ENCODE data around the gene SLC66A3.
"Not testable (repeated sequence)": the region's sequence is repeated elsewhere in the genome, so short reads cannot be mapped to it uniquely, and the experiment has no call there.

SLC66A3 gene

DNA sequence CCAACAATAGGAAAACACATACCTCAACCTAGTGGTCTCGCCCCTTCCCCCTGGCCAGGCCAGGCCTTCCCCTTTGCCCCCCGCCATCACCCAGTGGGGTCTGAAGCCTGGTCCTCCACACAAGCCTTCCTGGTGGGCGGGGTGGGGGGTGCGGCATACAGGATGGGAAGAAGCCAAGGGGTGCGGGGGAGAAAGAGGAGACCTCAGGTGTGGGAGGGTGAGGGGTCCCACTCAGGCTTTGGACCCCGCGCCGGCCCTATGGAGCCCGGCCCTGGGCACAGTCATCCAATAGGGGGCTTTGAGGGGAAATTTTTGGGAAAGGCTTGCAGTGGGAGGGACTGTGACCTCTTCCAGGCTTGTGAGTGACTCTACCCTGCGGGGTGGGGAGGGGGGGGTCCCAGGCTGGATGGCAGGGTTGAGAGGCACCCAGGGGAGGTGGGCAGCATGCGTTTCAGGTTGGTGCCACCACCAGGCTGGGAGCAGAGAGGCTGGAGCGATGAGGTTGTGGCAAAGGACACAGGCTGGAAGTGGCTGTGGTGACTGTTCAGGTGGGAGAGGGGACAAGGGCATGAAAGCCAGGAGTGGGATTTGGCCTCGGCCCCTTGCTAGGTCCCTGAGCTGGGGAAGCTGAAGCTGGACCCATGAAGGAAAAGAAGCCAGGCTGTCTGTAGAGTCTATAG lies 1.3 kb downstream of the SLC66A3 start:
- H3K4me1 ChIP-seq (ENCODE audit: control insufficient read depth, insufficient read depth, low read length): peaks cover 24% of the 10 kb centered on the region
- peak overlapping the region; percentile 62 to 83 for H3K4me3 ChIP-seq (ENCODE audit: low read length in 2 of 2)
- no peak overlapping the region for H3K9ac ChIP-seq (ENCODE audit: low read length in 2 of 2)
- H3K36me3 ChIP-seq (ENCODE audit: control insufficient read depth in 2 of 2, insufficient read depth in 2 of 2, low read length in 2 of 2): peaks cover 0 to 3% of the 10 kb centered on the region in 2 donors
- no peaks in the 10 kb centered on the region for H3K9me3 ChIP-seq (ENCODE audit: control insufficient read depth in 2 of 2, low read length in 2 of 2)
- H3K27me3 ChIP-seq (ENCODE audit: control insufficient read depth in 1 of 2, insufficient read depth in 2 of 2, low read length in 2 of 2): no peaks in the 10 kb centered on the region
- no peak overlapping the region for H3K27ac ChIP-seq (ENCODE audit: low read length)

DNA sequence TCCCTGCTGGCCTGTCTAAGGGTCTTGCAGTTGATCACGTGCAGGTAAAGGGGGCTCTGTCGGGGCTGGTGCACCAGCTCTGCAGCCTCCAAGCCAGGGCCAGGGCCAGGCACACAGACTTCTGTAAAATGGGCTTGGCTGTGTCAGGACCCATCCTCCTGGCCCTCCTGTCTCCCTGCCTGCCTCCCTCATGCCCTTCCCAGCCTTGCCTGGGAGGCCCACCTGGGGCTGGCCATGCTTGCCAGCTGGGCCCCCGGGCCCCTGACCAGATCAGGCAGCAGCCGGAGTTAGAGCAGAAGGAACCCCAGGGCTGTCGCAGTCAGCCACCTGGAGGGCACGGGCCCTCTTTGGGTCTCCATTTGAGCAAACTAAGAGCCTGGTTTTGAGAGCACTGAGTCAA lies 2.0 kb downstream of the SLC66A3 start:
- H3K9ac ChIP-seq (ENCODE audit: low read length in 2 of 2): no peak overlapping the region
- peaks cover 24% of the 10 kb centered on the region for H3K4me1 ChIP-seq (ENCODE audit: control insufficient read depth, insufficient read depth, low read length)

DNA sequence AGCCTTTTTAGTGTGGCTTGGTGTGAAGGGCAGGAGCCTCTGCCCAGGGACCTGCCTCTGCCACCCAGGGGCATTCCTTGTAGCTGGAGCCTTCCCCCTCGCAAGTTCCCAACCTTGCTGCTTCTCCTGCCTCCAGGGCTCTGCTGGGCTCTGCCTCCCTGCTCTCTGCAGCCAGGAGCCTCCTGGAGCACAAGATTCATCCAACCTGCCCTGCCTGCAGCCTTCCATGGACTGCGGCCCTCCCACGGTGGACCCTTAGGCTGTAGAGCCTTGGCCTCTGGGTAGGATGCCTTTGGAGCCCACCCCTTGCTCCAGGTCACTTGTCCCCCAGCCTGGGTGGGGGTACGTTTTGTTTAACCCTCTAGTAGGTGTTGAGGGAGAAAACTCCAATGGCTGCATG lies 2.5 kb downstream of the SLC66A3 start:
- no peak overlapping the region for H3K27ac ChIP-seq (ENCODE audit: low read length)
- H3K27me3 ChIP-seq (ENCODE audit: control insufficient read depth in 1 of 2, insufficient read depth in 2 of 2, low read length in 2 of 2): no peaks in the 10 kb centered on the region
- no peaks in the 10 kb centered on the region for H3K9me3 ChIP-seq (ENCODE audit: control insufficient read depth in 2 of 2, low read length in 2 of 2)
- H3K4me3 ChIP-seq (ENCODE audit: low read length in 2 of 2): no peak overlapping the region
- H3K36me3 ChIP-seq (ENCODE audit: control insufficient read depth in 2 of 2, insufficient read depth in 2 of 2, low read length in 2 of 2): peaks cover 0 to 3% of the 10 kb centered on the region in 2 donors
- H3K9ac ChIP-seq (ENCODE audit: low read length in 2 of 2): no peak overlapping the region
- H3K4me1 ChIP-seq (ENCODE audit: control insufficient read depth, insufficient read depth, low read length): peaks cover 24% of the 10 kb centered on the region

More for the DNA sequence above, 2.0 kb downstream of the SLC66A3 start:
- Histone ChIP-seq H3K9me3 (ENCODE audit: control insufficient read depth in 2 of 2, low read length in 2 of 2) (no peaks in the 10 kb centered on the region), H3K27ac (ENCODE audit: low read length) (no peak overlapping the region), H3K36me3 (ENCODE audit: control insufficient read depth in 2 of 2, insufficient read depth in 2 of 2, low read length in 2 of 2) (peaks cover 0 to 3% of the 10 kb centered on the region in 2 donors), H3K4me3 (ENCODE audit: low read length in 2 of 2) (no peak overlapping the region), H3K27me3 (ENCODE audit: control insufficient read depth in 1 of 2, insufficient read depth in 2 of 2, low read length in 2 of 2) (no peaks in the 10 kb centered on the region)

DNA sequence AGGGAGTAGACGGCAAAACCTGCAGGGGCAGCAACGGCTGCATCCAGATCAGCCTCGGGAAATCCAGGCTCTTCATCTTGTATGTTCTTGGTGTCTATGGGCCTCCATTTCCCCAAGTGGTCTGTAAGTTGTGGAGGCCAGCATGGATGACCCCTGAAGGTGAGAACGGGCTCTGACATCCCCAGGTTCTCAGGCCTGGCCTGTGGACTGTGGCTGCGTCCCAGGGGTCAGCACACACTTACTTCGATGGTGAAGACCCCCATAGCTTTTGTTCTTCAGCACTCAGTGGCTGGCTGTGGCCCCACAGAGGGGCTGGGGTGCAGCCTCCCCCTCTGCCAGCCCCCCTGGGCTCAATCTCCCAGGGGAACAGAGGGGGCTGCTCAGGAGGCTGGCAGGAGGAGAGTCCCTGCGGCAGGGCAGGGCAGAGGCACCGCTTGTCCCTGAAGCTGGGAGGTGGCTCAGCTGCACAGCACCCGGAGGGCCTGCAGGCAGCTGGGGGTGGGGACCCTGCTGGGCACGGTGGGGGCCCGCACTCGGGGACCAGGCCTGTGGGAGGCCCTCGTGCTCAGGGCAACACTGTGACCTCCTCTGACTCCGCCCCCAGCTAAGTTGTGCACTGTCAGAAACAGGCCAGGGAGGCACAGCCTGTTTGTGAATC lies 3.8 kb downstream of the SLC66A3 start:
- no peak overlapping the region for H3K9ac ChIP-seq (ENCODE audit: low read length in 2 of 2)
- H3K4me1 ChIP-seq (ENCODE audit: control insufficient read depth, insufficient read depth, low read length): peaks cover 24% of the 10 kb centered on the region
- H3K36me3 ChIP-seq (ENCODE audit: control insufficient read depth in 2 of 2, insufficient read depth in 2 of 2, low read length in 2 of 2): peaks cover 0 to 5% of the 10 kb centered on the region in 2 donors
- H3K9me3 ChIP-seq (ENCODE audit: control insufficient read depth in 2 of 2, low read length in 2 of 2): no peaks in the 10 kb centered on the region
- H3K27ac ChIP-seq (ENCODE audit: low read length): no peak overlapping the region
- H3K4me3 ChIP-seq (ENCODE audit: low read length in 2 of 2): no peak overlapping the region
- no peaks in the 10 kb centered on the region for H3K27me3 ChIP-seq (ENCODE audit: control insufficient read depth in 1 of 2, insufficient read depth in 2 of 2, low read length in 2 of 2)

DNA sequence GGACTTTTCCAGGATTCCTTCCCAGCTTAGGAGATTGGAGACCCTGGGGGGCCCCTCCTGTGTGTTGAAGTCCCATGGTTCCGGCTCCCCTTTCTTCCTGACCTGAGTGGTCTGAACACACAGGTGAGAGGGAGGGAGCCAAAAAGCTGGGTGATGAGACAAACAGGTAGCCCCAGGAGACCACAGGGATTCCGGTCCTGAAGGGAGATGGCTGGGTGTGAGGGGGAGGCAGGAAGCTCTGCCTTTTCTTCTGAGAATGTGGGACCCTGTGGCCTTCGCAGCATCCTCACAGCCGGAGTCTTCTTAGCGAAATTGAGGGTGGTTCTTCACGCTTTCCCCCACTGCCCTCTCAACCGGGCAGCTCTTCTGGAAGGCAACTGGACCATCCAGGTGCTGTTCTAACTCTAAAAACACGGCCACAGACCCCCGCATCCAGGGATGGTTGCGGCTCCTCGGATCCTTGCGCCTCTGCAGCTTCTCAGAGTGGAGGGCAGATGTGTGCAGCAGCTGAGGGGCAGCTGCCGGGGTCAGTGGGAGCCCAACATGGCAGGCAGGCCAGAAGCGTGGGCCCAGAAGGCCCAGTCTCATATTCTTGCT lies 4.4 kb downstream of the SLC66A3 start:
- H3K9me3 ChIP-seq (ENCODE audit: control insufficient read depth in 2 of 2, low read length in 2 of 2): no peaks in the 10 kb centered on the region
- no peak overlapping the region for H3K4me3 ChIP-seq (ENCODE audit: low read length in 2 of 2)
- peaks cover 0 to 5% of the 10 kb centered on the region in 2 donors for H3K36me3 ChIP-seq (ENCODE audit: control insufficient read depth in 2 of 2, insufficient read depth in 2 of 2, low read length in 2 of 2)
- H3K9ac ChIP-seq (ENCODE audit: low read length in 2 of 2): no peak overlapping the region
- no peaks in the 10 kb centered on the region for H3K27me3 ChIP-seq (ENCODE audit: control insufficient read depth in 1 of 2, insufficient read depth in 2 of 2, low read length in 2 of 2)
- H3K27ac ChIP-seq (ENCODE audit: low read length): no peak overlapping the region
- H3K4me1 ChIP-seq (ENCODE audit: control insufficient read depth, insufficient read depth, low read length): peaks cover 17% of the 10 kb centered on the region

DNA sequence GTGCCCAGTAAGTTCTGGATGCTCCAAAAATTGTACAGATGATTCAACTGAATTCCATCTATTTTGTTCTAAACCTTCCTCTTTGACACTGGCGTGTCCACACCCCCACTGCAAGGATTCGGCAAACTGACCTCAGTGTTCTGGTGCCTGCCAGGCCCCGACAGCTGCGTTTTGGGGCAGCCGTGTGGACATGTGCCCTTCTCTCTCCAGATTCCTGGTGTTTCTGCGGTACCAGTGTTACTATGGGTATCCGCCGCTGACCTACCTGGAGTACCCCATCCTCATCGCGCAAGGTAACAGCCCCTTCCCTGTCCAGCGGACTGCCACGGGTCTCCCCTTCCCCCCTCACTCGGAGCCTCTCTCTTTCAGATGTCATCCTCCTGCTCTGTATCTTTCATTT lies 5.0 kb downstream of the SLC66A3 start:
- no peak overlapping the region for H3K9ac ChIP-seq (ENCODE audit: low read length in 2 of 2)
- no peaks in the 10 kb centered on the region for H3K27me3 ChIP-seq (ENCODE audit: control insufficient read depth in 1 of 2, insufficient read depth in 2 of 2, low read length in 2 of 2)
- peaks cover 0 to 5% of the 10 kb centered on the region in 2 donors for H3K36me3 ChIP-seq (ENCODE audit: control insufficient read depth in 2 of 2, insufficient read depth in 2 of 2, low read length in 2 of 2)
- H3K27ac ChIP-seq (ENCODE audit: low read length): no peak overlapping the region
- H3K4me1 ChIP-seq (ENCODE audit: control insufficient read depth, insufficient read depth, low read length): peaks cover 17% of the 10 kb centered on the region
- H3K9me3 ChIP-seq (ENCODE audit: control insufficient read depth in 2 of 2, low read length in 2 of 2): no peaks in the 10 kb centered on the region
- no peak overlapping the region for H3K4me3 ChIP-seq (ENCODE audit: low read length in 2 of 2)

DNA sequence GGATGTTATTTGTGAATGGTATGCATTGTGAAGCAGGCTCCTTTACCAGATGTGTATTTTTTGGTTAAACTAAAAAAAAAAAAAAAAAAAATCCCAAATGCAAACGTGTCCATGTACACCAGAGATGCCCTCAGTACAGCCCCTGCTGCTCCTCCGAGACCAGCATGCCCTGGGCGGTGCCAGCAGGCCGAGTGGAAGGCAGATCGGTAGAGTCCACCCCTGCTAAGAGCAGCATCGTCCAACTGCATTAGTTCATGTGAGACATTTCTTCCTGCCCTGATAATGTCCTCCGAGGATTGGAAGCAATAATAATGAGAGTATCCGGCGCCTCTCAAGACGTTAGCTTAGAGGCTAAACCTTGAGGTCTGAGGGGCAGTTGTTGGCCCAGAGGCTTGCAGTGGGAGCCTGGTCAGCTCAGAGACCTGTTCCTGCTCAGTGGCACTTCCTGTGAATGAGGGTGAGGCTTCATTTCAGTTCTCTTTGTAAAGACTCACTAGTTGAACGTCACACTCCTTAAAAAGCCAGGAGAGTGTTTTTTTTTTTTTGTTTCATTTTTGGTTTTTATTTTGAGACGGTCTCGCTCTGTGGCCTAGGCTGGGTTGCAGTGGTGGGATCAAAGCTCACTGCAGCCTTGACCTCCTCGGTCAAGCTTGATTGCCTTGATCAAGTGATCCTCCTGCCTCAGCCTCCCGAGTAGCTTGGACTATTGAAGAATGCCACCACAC lies 5.6 kb downstream of the SLC66A3 start:
- Histone ChIP-seq H3K27ac (ENCODE audit: low read length) (no peak overlapping the region), H3K36me3 (ENCODE audit: control insufficient read depth in 2 of 2, insufficient read depth in 2 of 2, low read length in 2 of 2) (peaks cover 0 to 5% of the 10 kb centered on the region in 2 donors), H3K4me3 (ENCODE audit: low read length in 2 of 2) (no peak overlapping the region), H3K27me3 (ENCODE audit: control insufficient read depth in 1 of 2, insufficient read depth in 2 of 2, low read length in 2 of 2) (no peaks in the 10 kb centered on the region), H3K4me1 (ENCODE audit: control insufficient read depth, insufficient read depth, low read length) (peaks cover 12% of the 10 kb centered on the region), H3K9me3 (ENCODE audit: control insufficient read depth in 2 of 2, low read length in 2 of 2) (no peaks in the 10 kb centered on the region), H3K9ac (ENCODE audit: low read length in 2 of 2) (no peak overlapping the region)

DNA sequence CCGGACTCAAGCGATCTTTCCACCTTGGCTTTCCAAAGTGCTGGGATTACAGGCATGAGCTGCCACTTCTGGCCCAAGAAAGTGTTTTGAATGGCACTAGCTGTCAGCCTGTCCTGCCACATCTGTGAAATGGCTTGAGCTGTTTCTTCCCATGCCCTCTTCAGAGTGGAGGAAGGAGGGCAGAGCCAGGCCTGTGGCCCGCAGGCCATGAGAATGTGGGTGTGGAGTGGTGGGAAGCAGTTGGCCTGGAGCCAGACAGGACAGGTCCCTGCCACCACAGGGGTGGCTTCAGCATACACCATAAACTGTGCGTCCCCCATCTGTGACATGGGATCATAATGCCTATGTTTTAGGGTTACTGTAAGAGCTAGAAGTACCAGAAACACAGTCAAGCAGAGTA lies 6.5 kb downstream of the SLC66A3 start:
- H3K27me3 ChIP-seq (ENCODE audit: control insufficient read depth in 1 of 2, insufficient read depth in 2 of 2, low read length in 2 of 2): no peaks in the 10 kb centered on the region
- H3K9ac ChIP-seq (ENCODE audit: low read length in 2 of 2): no peak overlapping the region
- H3K4me3 ChIP-seq (ENCODE audit: low read length in 2 of 2): no peak overlapping the region
- H3K9me3 ChIP-seq (ENCODE audit: control insufficient read depth in 2 of 2, low read length in 2 of 2): no peaks in the 10 kb centered on the region
- peaks cover 4% of the 10 kb centered on the region for H3K4me1 ChIP-seq (ENCODE audit: control insufficient read depth, insufficient read depth, low read length)
- peaks cover 0 to 5% of the 10 kb centered on the region in 2 donors for H3K36me3 ChIP-seq (ENCODE audit: control insufficient read depth in 2 of 2, insufficient read depth in 2 of 2, low read length in 2 of 2)
- H3K27ac ChIP-seq (ENCODE audit: low read length): no peak overlapping the region

DNA sequence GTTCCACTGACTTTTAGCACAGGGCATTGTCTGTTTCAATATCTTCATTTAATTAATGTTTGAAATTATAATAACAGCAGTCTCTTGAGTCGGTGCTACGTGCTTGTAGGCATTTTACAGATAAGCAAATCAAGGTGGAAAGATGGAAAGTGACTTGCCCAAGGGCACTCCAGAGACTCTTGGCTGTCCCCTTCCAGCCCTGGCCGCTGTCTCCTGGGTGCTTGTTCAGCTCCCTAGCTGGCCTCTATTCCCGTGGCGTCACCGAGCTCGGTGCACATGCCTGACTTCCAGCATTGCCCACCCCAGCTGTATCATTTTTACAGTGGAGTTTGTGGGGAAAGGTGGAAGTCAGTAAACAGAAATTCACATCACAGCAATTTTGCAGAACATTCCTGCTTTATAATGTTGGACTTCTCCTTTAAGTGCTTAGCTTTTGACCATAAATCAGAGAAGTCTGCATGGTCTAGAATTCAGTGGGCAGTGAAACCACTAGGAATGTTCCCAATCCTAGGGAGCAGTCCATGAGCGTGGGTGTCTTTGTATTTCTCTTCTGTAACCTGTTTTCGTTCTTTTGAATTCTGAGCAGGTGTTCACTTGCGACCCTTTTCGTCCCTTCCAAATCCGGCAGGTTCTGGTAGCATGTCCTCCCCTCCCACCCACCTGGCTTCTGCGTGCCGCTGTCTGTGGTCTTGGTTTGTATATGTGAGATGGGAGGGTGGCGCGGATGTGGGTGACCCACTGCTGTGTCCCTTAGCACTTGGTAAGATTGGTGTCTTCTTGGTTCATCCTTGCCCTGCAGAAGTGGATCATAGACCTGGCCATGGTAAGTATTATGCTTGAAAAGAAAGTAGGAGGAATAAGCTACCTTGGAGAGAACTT lies 8.4 kb downstream of the SLC66A3 start:
- H3K4me1 ChIP-seq (ENCODE audit: control insufficient read depth, insufficient read depth, low read length): no peaks in the 10 kb centered on the region
- no peak overlapping the region for H3K9ac ChIP-seq (ENCODE audit: low read length in 2 of 2)
- no peaks in the 10 kb centered on the region for H3K9me3 ChIP-seq (ENCODE audit: control insufficient read depth in 2 of 2, low read length in 2 of 2)
- peaks cover 0 to 5% of the 10 kb centered on the region in 2 donors for H3K36me3 ChIP-seq (ENCODE audit: control insufficient read depth in 2 of 2, insufficient read depth in 2 of 2, low read length in 2 of 2)
- H3K27ac ChIP-seq (ENCODE audit: low read length): no peak overlapping the region
- no peaks in the 10 kb centered on the region for H3K27me3 ChIP-seq (ENCODE audit: control insufficient read depth in 1 of 2, insufficient read depth in 2 of 2, low read length in 2 of 2)
- H3K4me3 ChIP-seq (ENCODE audit: low read length in 2 of 2): no peak overlapping the region

DNA sequence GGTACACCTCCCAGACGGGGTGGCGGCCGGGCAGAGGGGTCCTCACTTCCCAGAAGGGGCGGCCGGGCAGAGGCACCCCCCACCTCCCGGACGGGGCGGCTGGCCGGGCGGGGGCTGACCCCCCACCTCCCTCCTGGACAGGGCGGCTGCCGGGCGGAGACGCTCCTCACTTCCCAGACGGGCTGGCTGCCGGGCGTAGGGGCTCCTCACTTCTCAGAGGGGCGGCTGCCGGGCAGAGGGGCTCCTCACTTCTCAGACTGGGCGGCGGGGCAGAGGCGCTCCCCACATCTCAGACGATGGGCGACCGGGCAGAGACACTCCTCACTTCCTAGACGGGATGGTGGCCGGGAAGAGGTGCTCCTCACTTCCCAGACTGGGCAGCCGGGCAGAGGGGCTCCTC lies 9.8 kb downstream of the SLC66A3 start:
- not testable (repeated sequence) for H3K9me3 ChIP-seq (ENCODE audit: control insufficient read depth in 2 of 2, low read length in 2 of 2); H3K36me3 ChIP-seq (ENCODE audit: control insufficient read depth in 2 of 2, insufficient read depth in 2 of 2, low read length in 2 of 2); H3K9ac ChIP-seq (ENCODE audit: low read length in 2 of 2); H3K27ac ChIP-seq (ENCODE audit: low read length); H3K4me1 ChIP-seq (ENCODE audit: control insufficient read depth, insufficient read depth, low read length); H3K27me3 ChIP-seq (ENCODE audit: control insufficient read depth in 1 of 2, insufficient read depth in 2 of 2, low read length in 2 of 2); H3K4me3 ChIP-seq (ENCODE audit: low read length in 2 of 2)

All from stomach smooth muscle (tissue), 2 donors.